Caco-2 (cell line): ENCODE results near the gene LCNL1. TPM values are rescaled to one million over a fixed set of nuclear protein-coding genes. Genes with fewer than 3 reads are reported as not detected.

Experiments
- BruUV-seq: library from RNA; stranded (reverse); fragments of 400-500 nt; replicated peaks from 2 replicates; lab custom pipeline; 2021; lab: Mats Ljungman, UMichigan
- CTCF ChIA-PET: fragments of 300-600 bp; sonication (Branson Sonifier 250); formaldehyde crosslinking; loops from one replicate; lab custom pipeline; 2022; ENCODE audit warnings: antibody characterized with exemption; lab: Charles Lee
- POLR2A ChIA-PET: fragments of 300-600 bp; sonication (Branson Sonifier 250); formaldehyde crosslinking; loops from one replicate; lab custom pipeline; 2022; ENCODE audit warnings: antibody characterized with exemption; lab: Charles Lee
- DNase-seq, 2 experiments: peaks; one replicate each; pipeline versions ENCODE4 v3.0.0 to v3.0.0-alpha.2; 2020 to 2022
- H3K27me3 ChIP-seq: replicated peaks from 2 replicates; pipeline ENCODE4 v1.6.0; 2011; ENCODE audit warnings: low read length; ENCODE audit not compliant: control insufficient read depth, insufficient read depth
- H3K36me3 ChIP-seq: 2 replicates; pipeline ENCODE4 v1.5.1; 2011; ENCODE audit warnings: low read length; ENCODE audit not compliant: control insufficient read depth, insufficient read depth
- H3K4me1 ChIP-seq: fragments of 250-450 bp; sonication (Bioruptor Pico); 2 replicates; pipeline ENCODE4 v1.5.1; 2020; ENCODE audit warnings: mild to moderate bottlenecking
- H3K4me3 ChIP-seq: 2 replicates; pipeline ENCODE4 v1.5.1; 2011; ENCODE audit warnings: low read depth, mild to moderate bottlenecking, control low read depth, low read length
- H3K9me3 ChIP-seq: fragments of 250-450 bp; sonication (Bioruptor Pico); 2 replicates; pipeline ENCODE4 v1.5.1; 2020; ENCODE audit warnings: mild to moderate bottlenecking, moderate library complexity
- H3K27ac Mint-ChIP-seq: one replicate; pipeline ENCODE4 v1.8.0; 2022; ENCODE audit warnings: mixed read lengths; ENCODE audit not compliant: unreplicated experiment
- H3K27me3 Mint-ChIP-seq: one replicate; pipeline ENCODE4 v1.8.0; 2022; ENCODE audit warnings: mixed read lengths; ENCODE audit not compliant: insufficient read depth, unreplicated experiment
- H3K36me3 Mint-ChIP-seq: one replicate; pipeline ENCODE4 v1.8.0; 2022; ENCODE audit warnings: mild to moderate bottlenecking, mixed read lengths; ENCODE audit not compliant: insufficient read depth, unreplicated experiment
- H3K4me1 Mint-ChIP-seq: one replicate; pipeline ENCODE4 v1.8.0; 2022; ENCODE audit warnings: low read depth, mixed read lengths; ENCODE audit not compliant: unreplicated experiment
- H3K4me3 Mint-ChIP-seq: one replicate; pipeline ENCODE4 v1.8.0; 2022; ENCODE audit warnings: mild to moderate bottlenecking, moderate library complexity, mixed read lengths; ENCODE audit not compliant: unreplicated experiment
- H3K9me3 Mint-ChIP-seq: one replicate; pipeline ENCODE4 v1.8.0; 2022; ENCODE audit warnings: mixed read lengths; ENCODE audit not compliant: unreplicated experiment
- intact Hi-C: fragments of 100-400 bp; cut with micrococcal nuclease; formaldehyde crosslinking; loops from one replicate; pipeline ENCODE4 v1.10.0; 2022; ENCODE audit not compliant: unreplicated experiment
- total RNA-seq: library from RNA; stranded (reverse); gene quantifications from 2 replicates; pipeline ENCODE4 v1.2.3, GENCODE V29; 2022
- TF ChIP-seq, protein P1 (sequence below), 2 experiments: fragments of 200-600 bp in 1 of 2; IDR thresholded peaks; 1 replicate in 1 of 2; 2 replicates in 1 of 2; pipeline versions ENCODE4 v1.5.1 to v1.8.0; 2011 to 2022; ENCODE audit warnings: antibody characterized with exemption in 1 of 2, control low read depth in 1 of 2, inconsistent platforms in 1 of 2, low read depth in 1 of 2, low read length in 1 of 2, mild to moderate bottlenecking in 1 of 2, moderate library complexity in 1 of 2; ENCODE audit not compliant: insufficient read depth in 1 of 2, severe bottlenecking in 1 of 2, unreplicated experiment in 1 of 2

The LCNL1 gene
- total RNA-seq, 1 experiment from 2014 or later = not detected

DNA sequence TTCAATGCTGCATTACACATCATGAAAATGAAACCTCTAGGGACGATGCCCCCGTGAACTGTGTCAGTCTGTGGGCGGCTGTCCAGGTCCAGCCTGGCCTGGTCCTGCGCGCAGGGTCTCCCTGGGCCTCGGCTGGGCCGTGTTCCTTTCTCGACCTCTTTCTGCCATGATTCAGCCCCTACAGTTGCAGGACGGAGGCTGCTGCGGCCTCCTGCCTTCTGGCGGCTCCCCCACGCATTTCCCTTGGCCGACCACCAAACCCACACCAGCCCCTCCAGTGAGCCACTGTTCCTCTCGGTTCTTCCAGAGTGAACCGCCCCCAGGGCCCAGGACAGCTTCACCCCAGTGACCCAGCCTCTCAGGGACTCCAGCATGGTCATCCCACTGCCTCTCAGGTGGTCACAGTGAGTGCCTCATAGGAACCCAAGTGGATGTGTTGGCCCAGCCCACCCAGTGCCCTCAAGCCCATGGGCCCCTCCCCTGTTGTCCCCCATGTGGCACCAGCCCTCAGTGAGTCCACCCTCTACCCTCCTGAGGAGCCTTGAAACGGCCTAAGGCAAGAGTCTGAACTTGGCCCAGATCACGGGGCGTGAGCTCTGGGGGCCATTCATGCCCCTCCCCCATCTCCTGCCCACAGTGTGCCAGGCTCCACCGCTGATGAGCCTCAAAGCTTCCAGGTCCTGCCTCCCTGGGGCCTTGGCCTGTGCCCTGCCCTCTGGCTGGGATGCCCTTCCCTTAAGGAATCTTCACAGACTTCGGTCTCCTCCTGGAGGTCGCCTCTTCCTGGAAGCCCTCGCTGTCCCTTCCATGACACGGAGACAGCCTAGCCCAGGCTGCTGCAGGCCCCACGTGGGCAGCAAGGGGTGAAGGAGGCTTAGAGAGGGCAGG, 23.6 kb downstream of the LCNL1 start:
- Histone ChIP-seq H3K27me3 (no peaks in the 10 kb centered on the region), H3K36me3 (no peaks in the 10 kb centered on the region), H3K4me3 (no peak overlapping the region), H3K4me1 (no peaks in the 10 kb centered on the region), H3K9me3 (no peaks in the 10 kb centered on the region)
- ChIA-PET CTCF (interaction anchor here (1.0 to 2.1 kb wide), 2 partner anchors 23 to 40 kb away, joined by 3 to 6 read pairs; partner anchors contain the start of gene NPDC1), POLR2A (no interaction called here)
- Mint-ChIP-seq H3K4me1 (no peaks in the 10 kb centered on the region), H3K36me3 (no peaks in the 10 kb centered on the region), H3K27ac (no peak overlapping the region), H3K27me3 (no peaks in the 10 kb centered on the region), H3K4me3 (no peak overlapping the region), H3K9me3 (no peaks in the 10 kb centered on the region)
- intact Hi-C loops = no loop called here
- DNase-seq = no peak
- TF ChIP-seq, protein P1, sequence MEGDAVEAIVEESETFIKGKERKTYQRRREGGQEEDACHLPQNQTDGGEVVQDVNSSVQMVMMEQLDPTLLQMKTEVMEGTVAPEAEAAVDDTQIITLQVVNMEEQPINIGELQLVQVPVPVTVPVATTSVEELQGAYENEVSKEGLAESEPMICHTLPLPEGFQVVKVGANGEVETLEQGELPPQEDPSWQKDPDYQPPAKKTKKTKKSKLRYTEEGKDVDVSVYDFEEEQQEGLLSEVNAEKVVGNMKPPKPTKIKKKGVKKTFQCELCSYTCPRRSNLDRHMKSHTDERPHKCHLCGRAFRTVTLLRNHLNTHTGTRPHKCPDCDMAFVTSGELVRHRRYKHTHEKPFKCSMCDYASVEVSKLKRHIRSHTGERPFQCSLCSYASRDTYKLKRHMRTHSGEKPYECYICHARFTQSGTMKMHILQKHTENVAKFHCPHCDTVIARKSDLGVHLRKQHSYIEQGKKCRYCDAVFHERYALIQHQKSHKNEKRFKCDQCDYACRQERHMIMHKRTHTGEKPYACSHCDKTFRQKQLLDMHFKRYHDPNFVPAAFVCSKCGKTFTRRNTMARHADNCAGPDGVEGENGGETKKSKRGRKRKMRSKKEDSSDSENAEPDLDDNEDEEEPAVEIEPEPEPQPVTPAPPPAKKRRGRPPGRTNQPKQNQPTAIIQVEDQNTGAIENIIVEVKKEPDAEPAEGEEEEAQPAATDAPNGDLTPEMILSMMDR (IDR thresholded peaks at IDR 0.05; ENCODE audit: insufficient read depth in 1 of 2, low read depth in 1 of 2, low read length in 1 of 2, severe bottlenecking in 1 of 2, unreplicated experiment in 1 of 2) = no peak
- no TSS peak for BruUV-seq

DNA sequence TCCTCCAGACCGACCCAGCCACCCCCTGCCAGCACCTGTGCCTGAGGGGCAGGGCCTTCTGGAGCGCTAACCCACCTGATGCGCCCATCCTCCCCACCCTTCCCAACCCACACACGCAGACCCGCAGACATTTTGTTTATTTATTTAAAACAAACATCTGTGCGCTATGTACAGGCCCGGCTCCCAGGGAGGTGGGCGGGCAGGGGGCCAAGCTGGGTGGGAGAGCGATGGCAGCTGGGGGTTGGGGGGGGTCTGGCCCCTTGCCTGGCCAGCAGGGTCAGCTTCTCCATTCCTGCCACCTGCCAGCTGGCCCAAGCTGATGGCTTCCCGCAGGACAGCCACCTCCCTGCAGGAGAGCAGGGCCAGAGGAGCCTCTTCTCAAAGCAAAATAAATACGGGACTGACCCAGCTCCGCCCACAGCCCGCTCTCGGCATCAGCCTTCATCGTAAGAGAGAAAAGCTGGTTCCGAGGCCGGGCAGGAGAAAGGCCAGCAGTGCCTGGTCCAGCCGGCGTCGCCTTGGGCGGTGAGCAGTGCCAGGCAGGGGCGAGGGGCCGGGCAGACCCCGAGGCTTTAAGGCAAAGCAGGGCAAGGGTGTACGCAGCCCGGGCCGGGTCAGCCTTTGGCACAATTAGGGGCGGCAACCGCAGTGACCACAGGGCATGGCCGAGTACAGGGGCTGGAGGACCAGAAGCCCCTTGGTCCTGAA, 24.5 kb downstream of the LCNL1 start:
- no peaks in the 10 kb centered on the region for H3K9me3 ChIP-seq
- TF ChIP-seq, protein P1 (IDR thresholded peaks at IDR 0.05; ENCODE audit: insufficient read depth in 1 of 2, low read depth in 1 of 2, low read length in 1 of 2, severe bottlenecking in 1 of 2, unreplicated experiment in 1 of 2) = no peak
- CTCF ChIA-PET = interaction anchor here (1.0 kb wide), 1 partner anchor 39 kb away, joined by 3 read pairs; the partner anchor contains the start of gene NPDC1
- H3K27ac Mint-ChIP-seq = no peak overlapping the region
- H3K4me1 ChIP-seq = no peaks in the 10 kb centered on the region
- H3K36me3 ChIP-seq = no peaks in the 10 kb centered on the region
- no peaks in the 10 kb centered on the region for H3K36me3 Mint-ChIP-seq
- no peaks in the 10 kb centered on the region for H3K27me3 ChIP-seq
- no peaks in the 10 kb centered on the region for H3K27me3 Mint-ChIP-seq
- BruUV-seq = no TSS peak
- no peak overlapping the region for H3K4me3 Mint-ChIP-seq
- H3K4me1 Mint-ChIP-seq = no peaks in the 10 kb centered on the region
- intact Hi-C loops = no loop called here
- no peak overlapping the region for H3K4me3 ChIP-seq
- POLR2A ChIA-PET = no interaction called here
- H3K9me3 Mint-ChIP-seq = no peaks in the 10 kb centered on the region
- no peak for DNase-seq

DNA sequence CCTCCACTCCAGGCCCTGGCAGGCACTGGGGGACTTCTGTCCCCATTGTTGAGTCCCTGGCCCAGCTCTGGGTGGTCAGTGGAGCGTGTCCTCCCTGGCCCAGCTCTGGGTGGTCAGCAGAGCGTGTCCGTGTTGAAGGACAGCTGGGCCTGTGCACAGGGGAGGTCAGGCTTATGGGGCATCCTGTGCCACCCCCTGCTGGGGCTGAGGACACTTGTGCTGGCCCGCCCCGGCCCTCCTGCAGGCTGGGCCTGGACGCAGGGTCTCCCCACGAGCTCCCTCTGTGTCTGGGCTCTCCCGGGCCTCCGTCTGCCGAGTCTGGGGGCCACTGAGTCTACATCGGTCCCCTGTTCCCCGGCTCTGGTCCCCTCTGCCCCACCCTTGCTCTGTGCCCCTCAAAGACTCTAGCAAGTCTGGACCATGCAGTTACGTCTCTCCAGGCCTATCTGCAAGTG, 25.1 kb downstream of the LCNL1 start:
- Mint-ChIP-seq H3K9me3 (no peaks in the 10 kb centered on the region), H3K27ac (no peak overlapping the region), H3K4me3 (no peak overlapping the region), H3K36me3 (no peaks in the 10 kb centered on the region), H3K4me1 (no peaks in the 10 kb centered on the region), H3K27me3 (no peaks in the 10 kb centered on the region)
- Histone ChIP-seq H3K9me3 (no peaks in the 10 kb centered on the region), H3K4me3 (no peak overlapping the region), H3K4me1 (no peaks in the 10 kb centered on the region), H3K27me3 (no peaks in the 10 kb centered on the region), H3K36me3 (no peaks in the 10 kb centered on the region)
- DNase-seq = no peak
- intact Hi-C loops = no loop called here
- TF ChIP-seq, protein P1 (IDR thresholded peaks at IDR 0.05; ENCODE audit: insufficient read depth in 1 of 2, low read depth in 1 of 2, low read length in 1 of 2, severe bottlenecking in 1 of 2, unreplicated experiment in 1 of 2) = no peak
- ChIA-PET CTCF (interaction anchor here (1.0 kb wide), 1 partner anchor 38 kb away, joined by 3 read pairs; the partner anchor contains the start of gene NPDC1), POLR2A (no interaction called here)
- BruUV-seq = no TSS peak
